Breast epithelium (tissue), 4 donors: ENCODE results near the gene IRAG1. TPM values are rescaled to one million over a fixed set of nuclear protein-coding genes. Genes with fewer than 3 reads are reported as not detected.

ENCODE experiments used
- DNase-seq, 2 donors: peaks; one replicate each; pipeline ENCODE4 v3.0.0-alpha.2; 2019; ENCODE audit warnings: low spot score in 2 of 2
- H3K27ac ChIP-seq, 2 donors: fragments of 200-600 bp; sonication (generic) in 1 of 2; one replicate each; pipeline ENCODE4 v1.5.1; 2016 to 2019; ENCODE audit warnings: mild to moderate bottlenecking in 1 of 2
- H3K27me3 ChIP-seq, 2 donors: fragments of 200-600 bp; sonication (generic) in 1 of 2; one replicate each; pipeline versions ENCODE4 v1.5.1 to v1.6.0; 2017 to 2019; ENCODE audit warnings: control low read depth in 1 of 2, mild to moderate bottlenecking in 1 of 2
- H3K36me3 ChIP-seq: fragments of 200-600 bp; one replicate; pipeline ENCODE4 v1.5.1; 2019
- H3K4me1 ChIP-seq, 2 donors: fragments of 200-600 bp; sonication (generic); one replicate each; pipeline ENCODE4 v1.5.1; 2016 to 2019; ENCODE audit warnings: control low read depth in 1 of 2
- H3K4me3 ChIP-seq, 3 donors: fragments of 200-600 bp; sonication (generic); 1 replicate in 2 of 3; 2 replicates in 1 of 3; pipeline ENCODE4 v1.5.1; 2016 to 2019; ENCODE audit warnings: mild to moderate bottlenecking in 3 of 3, moderate library complexity in 2 of 3
- H3K9me3 ChIP-seq, 2 donors: fragments of 200-600 bp; sonication (generic) in 1 of 2; one replicate each; pipeline ENCODE4 v1.5.1; 2016 to 2019; ENCODE audit warnings: control low read depth in 1 of 2
- POLR2A ChIP-seq: fragments of 450-650 bp; IDR thresholded peaks from one replicate; pipeline ENCODE4 v1.6.1; 2016; ENCODE audit warnings: antibody characterized with exemption, mild to moderate bottlenecking, moderate library complexity
- POLR2AphosphoS5 ChIP-seq, 3 donors: sonication (generic); formaldehyde crosslinking; IDR thresholded peaks; one replicate each; pipeline ENCODE4 v1.6.1; 2017; ENCODE audit warnings: antibody characterized with exemption in 3 of 3
- intact Hi-C: fragments of 100-400 bp; cut with DNase I; formaldehyde crosslinking; loops from one replicate; pipeline ENCODE4 v1.15.1; 2023; ENCODE audit warnings: low total_unique reads
- total RNA-seq, 3 donors: library from RNA; depleted of rRNA; stranded (reverse); fragments of >200 nt; gene quantifications; one replicate each; pipeline ENCODE4 v1.1.0, GENCODE V29; 2016
- TF ChIP-seq, protein P1 (sequence below), 3 donors: fragments of 450-650 bp; IDR thresholded peaks; one replicate each; pipeline ENCODE4 v1.5.1; 2016 to 2017; ENCODE audit warnings: antibody characterized with exemption in 3 of 3, mild to moderate bottlenecking in 3 of 3, moderate library complexity in 3 of 3

IRAG1 gene
- total RNA-seq, 3 donors from 2014 or later: 10.1 to 16.1 (median 13.2) TPM

- TF ChIP-seq, protein P1, sequence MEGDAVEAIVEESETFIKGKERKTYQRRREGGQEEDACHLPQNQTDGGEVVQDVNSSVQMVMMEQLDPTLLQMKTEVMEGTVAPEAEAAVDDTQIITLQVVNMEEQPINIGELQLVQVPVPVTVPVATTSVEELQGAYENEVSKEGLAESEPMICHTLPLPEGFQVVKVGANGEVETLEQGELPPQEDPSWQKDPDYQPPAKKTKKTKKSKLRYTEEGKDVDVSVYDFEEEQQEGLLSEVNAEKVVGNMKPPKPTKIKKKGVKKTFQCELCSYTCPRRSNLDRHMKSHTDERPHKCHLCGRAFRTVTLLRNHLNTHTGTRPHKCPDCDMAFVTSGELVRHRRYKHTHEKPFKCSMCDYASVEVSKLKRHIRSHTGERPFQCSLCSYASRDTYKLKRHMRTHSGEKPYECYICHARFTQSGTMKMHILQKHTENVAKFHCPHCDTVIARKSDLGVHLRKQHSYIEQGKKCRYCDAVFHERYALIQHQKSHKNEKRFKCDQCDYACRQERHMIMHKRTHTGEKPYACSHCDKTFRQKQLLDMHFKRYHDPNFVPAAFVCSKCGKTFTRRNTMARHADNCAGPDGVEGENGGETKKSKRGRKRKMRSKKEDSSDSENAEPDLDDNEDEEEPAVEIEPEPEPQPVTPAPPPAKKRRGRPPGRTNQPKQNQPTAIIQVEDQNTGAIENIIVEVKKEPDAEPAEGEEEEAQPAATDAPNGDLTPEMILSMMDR (IDR thresholded peaks at IDR 0.05): no peak
- TF ChIP-seq POLR2AphosphoS5 (IDR thresholded peaks at IDR 0.05): no peak
- no peak for TF ChIP-seq POLR2A
- no peak overlapping the region for H3K27ac ChIP-seq
These were observed 44.7 kb downstream of the IRAG1 start for GRCh38 chr11:10648871-10649270.

DNA sequence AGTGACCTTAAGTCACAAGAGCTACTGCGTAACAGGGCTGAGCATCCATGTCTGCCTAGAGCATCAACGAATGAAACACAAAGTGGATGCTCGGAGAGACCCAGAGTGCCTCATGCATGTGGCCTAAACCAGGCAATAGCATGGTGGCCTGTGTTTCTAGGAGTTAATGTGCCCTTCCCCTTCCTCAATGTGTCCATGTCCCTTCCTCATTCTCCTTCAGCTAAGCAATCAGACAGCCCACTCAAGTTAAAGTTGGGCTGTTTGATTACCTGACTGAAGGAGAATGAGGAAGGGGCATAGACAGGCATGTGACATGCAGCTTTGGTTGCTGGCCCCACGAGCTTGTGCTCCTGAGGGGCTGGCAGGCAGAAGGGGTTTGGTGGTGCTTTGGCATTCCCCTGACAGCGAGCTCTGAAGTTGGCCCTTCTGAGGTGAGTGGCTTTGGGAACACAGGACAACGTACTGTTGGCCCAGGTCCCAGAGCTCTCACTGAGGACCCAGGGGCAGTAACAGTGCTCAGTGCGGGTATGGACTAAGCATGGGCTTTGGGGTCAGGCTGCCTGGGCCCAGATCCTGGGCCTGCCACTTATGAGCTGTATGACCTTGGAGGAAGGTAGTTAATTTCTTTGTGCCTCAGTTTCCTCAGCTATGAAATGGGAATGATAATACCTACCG is 46.7 kb downstream of the IRAG1 start:
- Histone ChIP-seq H3K27me3 (no peaks in the 10 kb centered on the region), H3K27ac (peak overlapping the region in 1 of 2 donors; percentile 4), H3K4me1 (no peaks in the 10 kb centered on the region), H3K4me3 (no peak overlapping the region), H3K9me3 (no peaks in the 10 kb centered on the region), H3K36me3 (no peaks in the 10 kb centered on the region)
- intact Hi-C loops: no loop called here
- no peak for DNase-seq
- TF ChIP-seq POLR2AphosphoS5 (IDR thresholded peaks at IDR 0.05) (no peak), POLR2A (no peak)

More at GRCh38 chr11:10648871-10649270, 44.7 kb downstream of the IRAG1 start:
- no peaks in the 10 kb centered on the region for H3K4me1 ChIP-seq
- no peaks in the 10 kb centered on the region for H3K27me3 ChIP-seq
- DNase-seq: no peak
- H3K36me3 ChIP-seq: no peaks in the 10 kb centered on the region
- no peak overlapping the region for H3K4me3 ChIP-seq
- no peaks in the 10 kb centered on the region for H3K9me3 ChIP-seq
- intact Hi-C loops: no loop called here

- DNase-seq: no peak
- Histone ChIP-seq H3K4me1 (no peaks in the 10 kb centered on the region), H3K27me3 (no peaks in the 10 kb centered on the region), H3K36me3 (no peaks in the 10 kb centered on the region), H3K27ac (peak overlapping the region in 1 of 2 donors; percentile 4), H3K4me3 (no peak overlapping the region), H3K9me3 (no peaks in the 10 kb centered on the region)
- intact Hi-C loops: no loop called here
- TF ChIP-seq POLR2AphosphoS5 (IDR thresholded peaks at IDR 0.05) (no peak), POLR2A (no peak)
- TF ChIP-seq, protein P1 (IDR thresholded peaks at IDR 0.05): no peak
These were observed 47.5 kb downstream of the IRAG1 start for GRCh38 chr11:10646005-10646404.

DNA sequence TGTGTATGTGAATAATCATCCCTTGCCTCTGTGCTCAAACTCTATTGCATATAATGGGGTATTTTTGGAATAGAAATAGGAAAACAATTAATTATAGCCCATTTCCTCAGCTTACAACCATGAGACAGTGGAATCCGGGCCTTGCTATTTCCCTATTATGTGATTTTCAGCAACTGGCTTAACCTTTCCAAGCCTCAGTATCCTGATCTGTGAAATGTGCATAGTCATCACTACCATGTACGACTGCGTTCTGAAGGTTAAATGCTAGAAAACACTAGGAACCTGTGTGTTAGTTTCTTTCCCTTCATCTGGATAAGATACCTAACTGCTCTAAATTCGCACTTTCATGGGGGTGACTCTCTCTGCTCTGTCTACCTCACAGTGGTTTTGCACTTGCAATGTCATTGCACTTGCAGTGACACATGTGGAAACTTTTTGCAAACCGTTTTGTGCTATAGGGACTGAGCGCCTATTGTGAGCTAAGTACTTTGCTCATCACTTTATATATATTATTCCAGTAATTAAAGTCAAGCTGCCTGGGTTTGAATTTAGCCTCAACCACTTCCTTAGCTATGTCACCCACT is 48.3 kb downstream of the IRAG1 start:
- Histone ChIP-seq H3K36me3 (no peaks in the 10 kb centered on the region), H3K4me1 (no peaks in the 10 kb centered on the region), H3K27ac (no peak overlapping the region), H3K27me3 (no peaks in the 10 kb centered on the region), H3K9me3 (no peaks in the 10 kb centered on the region), H3K4me3 (no peak overlapping the region)
- DNase-seq: no peak
- TF ChIP-seq, protein P1 (IDR thresholded peaks at IDR 0.05): no peak
- no peak for TF ChIP-seq POLR2A
- no peak for TF ChIP-seq POLR2AphosphoS5 (IDR thresholded peaks at IDR 0.05)
- intact Hi-C loops: no loop called here

Other genes starting within 250 kb of the IRAG1 start
- 1 to 10 TPM; 6.2 to 6.6 (median 6.4) TPM for gene AMPD3, start 238.5 kb downstream of the IRAG1 start, total RNA-seq
- gene RNF141, start 152.6 kb downstream of the IRAG1 start, total RNA-seq: 10 to 100 TPM; 31.1 to 54.1 (median 45.8) TPM
- 100 to 1,000 TPM in 1 of 3 donors, 10 to 100 TPM in 2; 39.2 to 218 (median 51.8) TPM for gene LYVE1, start 125.1 kb downstream of the IRAG1 start, total RNA-seq
- gene CTR9, start 57.5 kb upstream of the IRAG1 start, total RNA-seq: 10 to 100 TPM; 24.6 to 35.0 (median 28.5) TPM
- 100 to 1,000 TPM; 385 to 456 (median 416) TPM for gene EIF4G2, start 115.2 kb upstream of the IRAG1 start, total RNA-seq
- 10 to 100 TPM; 29.0 to 55.9 (median 33.8) TPM for gene ZBED5, start 164.3 kb upstream of the IRAG1 start, total RNA-seq